Osteocyte (in vitro differentiated cells): ENCODE measurements around the gene ALDH1A1. TPM values are rescaled to one million over a fixed set of nuclear protein-coding genes. Genes with fewer than 3 reads are reported as not detected.

Source experiments
- DNase-seq: peaks from one replicate; pipeline ENCODE4 v3.0.0; 2021; ENCODE audit warnings: mixed read lengths; ENCODE audit not compliant: unreplicated experiment; ENCODE audit errors: extremely low spot score
- H3K27ac Mint-ChIP-seq: one replicate; pipeline ENCODE4 v1.8.0; 2021; ENCODE audit warnings: mild to moderate bottlenecking, mixed read lengths; ENCODE audit not compliant: unreplicated experiment
- H3K27me3 Mint-ChIP-seq: one replicate; pipeline ENCODE4 v1.8.0; 2021; ENCODE audit warnings: mixed read lengths; ENCODE audit not compliant: unreplicated experiment
- H3K36me3 Mint-ChIP-seq: one replicate; pipeline ENCODE4 v1.8.0; 2021; ENCODE audit warnings: mixed read lengths; ENCODE audit not compliant: unreplicated experiment
- H3K4me1 Mint-ChIP-seq: one replicate; pipeline ENCODE4 v1.8.0; 2021; ENCODE audit warnings: mixed read lengths; ENCODE audit not compliant: unreplicated experiment
- H3K4me3 Mint-ChIP-seq: one replicate; pipeline ENCODE4 v1.8.0; 2021; ENCODE audit warnings: mild to moderate bottlenecking, moderate library complexity, mixed read lengths; ENCODE audit not compliant: unreplicated experiment
- H3K9me3 Mint-ChIP-seq: one replicate; pipeline ENCODE4 v1.8.0; 2021; ENCODE audit warnings: mixed read lengths; ENCODE audit not compliant: unreplicated experiment
- total RNA-seq: library from RNA; stranded (reverse); gene quantifications from 2 replicates; pipeline ENCODE4 v1.2.1, GENCODE V29; 2021
- TF ChIP-seq, protein P1 (sequence below): fragments of 200-600 bp; sonication (generic); IDR thresholded peaks from 2 replicates; pipeline ENCODE4 v1.5.0; 2021; ENCODE audit warnings: antibody characterized with exemption, mild to moderate bottlenecking, moderate library complexity

The ALDH1A1 gene
- total RNA-seq, 1 donor from 2014 or later: not detected

- H3K4me1 Mint-ChIP-seq: no peaks in the 10 kb centered on the region
- no peak overlapping the region for H3K27ac Mint-ChIP-seq
- H3K36me3 Mint-ChIP-seq: no peaks in the 10 kb centered on the region
- no peak overlapping the region for H3K4me3 Mint-ChIP-seq
- TF ChIP-seq, protein P1, sequence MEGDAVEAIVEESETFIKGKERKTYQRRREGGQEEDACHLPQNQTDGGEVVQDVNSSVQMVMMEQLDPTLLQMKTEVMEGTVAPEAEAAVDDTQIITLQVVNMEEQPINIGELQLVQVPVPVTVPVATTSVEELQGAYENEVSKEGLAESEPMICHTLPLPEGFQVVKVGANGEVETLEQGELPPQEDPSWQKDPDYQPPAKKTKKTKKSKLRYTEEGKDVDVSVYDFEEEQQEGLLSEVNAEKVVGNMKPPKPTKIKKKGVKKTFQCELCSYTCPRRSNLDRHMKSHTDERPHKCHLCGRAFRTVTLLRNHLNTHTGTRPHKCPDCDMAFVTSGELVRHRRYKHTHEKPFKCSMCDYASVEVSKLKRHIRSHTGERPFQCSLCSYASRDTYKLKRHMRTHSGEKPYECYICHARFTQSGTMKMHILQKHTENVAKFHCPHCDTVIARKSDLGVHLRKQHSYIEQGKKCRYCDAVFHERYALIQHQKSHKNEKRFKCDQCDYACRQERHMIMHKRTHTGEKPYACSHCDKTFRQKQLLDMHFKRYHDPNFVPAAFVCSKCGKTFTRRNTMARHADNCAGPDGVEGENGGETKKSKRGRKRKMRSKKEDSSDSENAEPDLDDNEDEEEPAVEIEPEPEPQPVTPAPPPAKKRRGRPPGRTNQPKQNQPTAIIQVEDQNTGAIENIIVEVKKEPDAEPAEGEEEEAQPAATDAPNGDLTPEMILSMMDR: no peak
- H3K9me3 Mint-ChIP-seq: no peaks in the 10 kb centered on the region
- no peak for DNase-seq
- peaks cover 16% of the 10 kb centered on the region for H3K27me3 Mint-ChIP-seq
Observed at GRCh38 chr9:72978744-72979143, 25.9 kb upstream of the ALDH1A1 start.

DNA sequence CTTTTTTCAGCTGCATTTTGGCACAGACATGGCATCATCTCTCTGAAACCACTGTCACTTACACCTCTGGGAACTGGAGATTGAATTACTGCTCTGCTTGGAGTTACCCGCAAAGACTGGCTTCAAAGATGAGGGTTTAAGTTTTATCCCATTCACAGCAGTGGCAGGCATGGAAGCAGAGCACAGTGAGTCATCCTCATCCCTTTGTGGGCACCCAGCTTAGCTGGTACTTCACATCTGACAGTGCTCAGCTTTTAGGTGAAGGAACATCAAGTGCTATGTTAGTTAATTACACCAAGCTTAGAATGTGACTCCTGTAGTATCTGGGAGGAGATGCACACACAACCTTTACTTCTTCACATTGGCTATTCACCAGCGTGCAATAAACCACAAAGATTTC lies 24.8 kb upstream of the ALDH1A1 start:
- Mint-ChIP-seq H3K4me3 (no peak overlapping the region), H3K4me1 (no peaks in the 10 kb centered on the region), H3K27ac (no peak overlapping the region), H3K27me3 (peaks cover 16% of the 10 kb centered on the region), H3K36me3 (no peaks in the 10 kb centered on the region), H3K9me3 (no peaks in the 10 kb centered on the region)
- TF ChIP-seq, protein P1: no peak
- no peak for DNase-seq

- Mint-ChIP-seq H3K9me3 (no peaks in the 10 kb centered on the region), H3K36me3 (no peaks in the 10 kb centered on the region), H3K27me3 (peaks cover 16% of the 10 kb centered on the region), H3K4me1 (no peaks in the 10 kb centered on the region), H3K27ac (no peak overlapping the region), H3K4me3 (no peak overlapping the region)
- TF ChIP-seq, protein P1: no peak
- no peak for DNase-seq
Observed at GRCh38 chr9:72974501-72974900, 21.6 kb upstream of the ALDH1A1 start.

DNA sequence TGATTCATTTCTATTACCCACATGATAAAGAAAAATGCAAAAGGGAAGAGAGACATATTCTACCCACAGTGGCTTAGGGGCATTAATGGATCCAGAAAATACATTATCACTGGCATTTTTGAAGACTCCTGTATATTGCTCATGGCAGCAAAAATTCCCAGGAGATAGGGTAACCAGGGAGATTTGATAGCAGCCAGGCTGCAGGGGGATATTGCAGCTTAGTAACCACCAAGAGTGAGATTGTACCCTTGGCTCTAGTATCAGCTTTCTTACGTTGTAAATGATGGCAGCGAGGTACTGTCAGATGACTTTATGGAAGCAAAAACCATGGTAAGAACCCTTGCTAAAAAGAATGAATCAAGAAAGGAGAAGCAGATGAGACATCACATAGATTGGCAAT lies 19.8 kb upstream of the ALDH1A1 start:
- peaks cover 12% of the 10 kb centered on the region for H3K27me3 Mint-ChIP-seq
- no peak overlapping the region for H3K27ac Mint-ChIP-seq
- H3K4me1 Mint-ChIP-seq: no peaks in the 10 kb centered on the region
- no peak for DNase-seq
- TF ChIP-seq, protein P1: no peak
- H3K9me3 Mint-ChIP-seq: no peaks in the 10 kb centered on the region
- H3K36me3 Mint-ChIP-seq: no peaks in the 10 kb centered on the region
- H3K4me3 Mint-ChIP-seq: no peak overlapping the region

DNA sequence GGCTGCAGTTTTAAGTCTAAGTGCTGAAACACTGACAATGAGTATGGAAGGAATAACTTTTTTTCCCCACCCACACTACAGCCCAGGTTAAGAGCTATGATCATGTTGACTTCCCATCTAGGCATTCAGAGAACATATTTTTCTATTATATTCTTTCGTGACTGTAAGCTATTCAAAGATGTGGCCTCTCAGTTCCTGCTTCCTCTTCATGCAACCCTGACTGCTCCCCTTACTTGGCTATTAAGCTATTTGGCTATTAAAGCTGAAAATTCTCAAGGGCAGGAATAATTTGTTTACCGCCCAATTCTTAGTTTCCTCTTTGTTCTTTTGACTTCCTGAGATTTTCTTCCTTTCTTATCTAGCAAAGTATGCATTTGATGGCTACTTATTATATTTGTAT lies 18.6 kb upstream of the ALDH1A1 start:
- H3K27me3 Mint-ChIP-seq: peaks cover 15% of the 10 kb centered on the region
- H3K4me1 Mint-ChIP-seq: no peaks in the 10 kb centered on the region
- H3K27ac Mint-ChIP-seq: no peak overlapping the region
- H3K9me3 Mint-ChIP-seq: no peaks in the 10 kb centered on the region
- no peaks in the 10 kb centered on the region for H3K36me3 Mint-ChIP-seq
- DNase-seq: no peak
- TF ChIP-seq, protein P1: no peak
- no peak overlapping the region for H3K4me3 Mint-ChIP-seq
